ENCODE results near the gene LRRTM4. TPM values are rescaled to one million over a fixed set of nuclear protein-coding genes. Genes with fewer than 3 reads are reported as not detected.

The LRRTM4 gene
- polyA plus RNA-seq, 1 donor (not counting 4 experiments of a cell fraction or from before 2014, with no cell fraction given) = not detected

DNA sequence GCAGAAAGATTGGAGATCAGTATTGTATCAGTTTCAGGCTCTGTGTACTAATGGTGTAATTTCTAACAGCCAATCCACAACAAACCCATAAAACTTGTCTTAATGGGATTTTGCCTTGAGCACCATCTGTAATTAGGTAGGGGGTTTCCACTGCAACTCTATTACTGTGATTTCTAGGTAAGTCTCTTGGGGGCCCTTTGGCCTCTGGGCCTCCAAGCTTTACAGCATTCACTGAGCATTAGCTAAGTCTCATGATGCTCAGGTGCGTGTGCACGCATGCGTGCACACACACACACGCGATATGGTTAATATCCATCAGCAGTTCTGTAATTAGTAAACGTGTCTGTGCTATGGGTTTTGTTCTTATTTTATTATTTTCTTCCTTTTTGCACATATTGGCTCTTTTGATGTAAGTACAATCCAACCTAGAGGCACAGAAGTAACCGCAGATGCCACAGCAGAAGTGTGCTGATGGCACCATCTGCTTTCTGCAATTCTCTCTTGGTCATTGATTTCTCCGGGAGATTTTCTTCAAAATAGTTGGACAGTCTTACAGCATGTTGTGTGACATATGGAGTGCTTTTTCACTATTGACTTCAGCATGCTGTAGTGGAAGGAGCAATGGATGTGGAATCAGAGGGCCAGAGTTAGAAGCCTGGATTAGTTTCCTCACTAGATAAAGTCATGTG, 592.0 kb downstream of the LRRTM4 start:
- Histone ChIP-seq H3K4me2 (ENCODE audit: control insufficient read depth, extremely low read depth, insufficient read depth, low read depth, low read length) (no peak overlapping the region), H3K4me1 (ENCODE audit: control insufficient read depth, extremely low read depth, insufficient read depth, low read length) (no peaks in the 10 kb centered on the region), H4K20me1 (ENCODE audit: control insufficient read depth, extremely low read depth, insufficient read depth, low read length) (no peaks in the 10 kb centered on the region), H3K9me3 (ENCODE audit: control insufficient read depth, low read depth, low read length) (no peaks in the 10 kb centered on the region), H3K9me1 (ENCODE audit: control insufficient read depth, extremely low read depth, insufficient read depth, low read length) (no peaks in the 10 kb centered on the region), H2AFZ (ENCODE audit: control insufficient read depth, low read length) (no peak overlapping the region), H3K79me2 (ENCODE audit: control insufficient read depth, insufficient read depth, low read length) (no peaks in the 10 kb centered on the region), H3K4me3 (ENCODE audit: control insufficient read depth in 2 of 3, extremely low read depth in 1 of 3, insufficient read depth in 2 of 3, low read depth in 1 of 3, low read length in 3 of 3) (no peak overlapping the region), H3K9ac (ENCODE audit: control insufficient read depth, extremely low read depth, insufficient read depth, low read length) (no peak overlapping the region), H3K27me3 (ENCODE audit: control insufficient read depth, extremely low read depth, insufficient read depth, low read length) (no peaks in the 10 kb centered on the region), H3K36me3 (ENCODE audit: control insufficient read depth in 2 of 2, extremely low read depth in 1 of 2, insufficient read depth in 2 of 2, low read length in 2 of 2) (no peaks in the 10 kb centered on the region), H3K27ac (ENCODE audit: control insufficient read depth, insufficient read depth, low read length) (no peak overlapping the region)
- FAIRE-seq (no peak), DNase-seq (ENCODE audit: low read depth, low spot score) (no peak)
- dilution Hi-C loops (cut with MboI; ENCODE audit: extremely low pct_ligation_motif_present, low sequenced_read_pairs) = no loop called here
- no peak for TF ChIP-seq EZH2 (IDR thresholded peaks at IDR 0.05; ENCODE audit: low read length)
- no peak for TF ChIP-seq CTCF (optimal IDR thresholded peaks at IDR 0.05 in 1 of 3, IDR thresholded peaks at IDR 0.05 in 1 of 3, conservative IDR thresholded peaks at IDR 0.05 in 1 of 3; ENCODE audit: extremely low read depth in 1 of 3, insufficient read depth in 2 of 3, low read length in 3 of 3)

DNA sequence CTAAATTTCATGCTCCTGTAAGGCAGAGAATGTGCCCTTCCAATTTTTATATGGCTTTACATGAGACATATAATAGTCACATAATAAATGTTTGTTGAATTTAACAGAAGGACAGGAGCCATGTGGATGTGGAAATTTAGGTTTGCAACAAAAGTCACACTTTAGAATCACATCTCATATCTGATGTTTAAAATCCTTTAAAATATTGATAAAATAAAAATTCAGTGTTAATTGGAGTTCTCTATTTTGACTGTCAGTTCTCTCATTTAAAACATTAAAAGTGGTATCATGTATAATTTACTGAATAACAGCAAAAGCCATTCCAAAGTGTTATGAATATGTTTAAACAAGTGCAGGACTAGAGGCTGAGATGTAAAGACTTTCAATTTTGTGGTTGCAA, 594.1 kb downstream of the LRRTM4 start:
- no peak overlapping the region for H2AFZ ChIP-seq (ENCODE audit: control insufficient read depth, low read length)
- H3K9me1 ChIP-seq (ENCODE audit: control insufficient read depth, extremely low read depth, insufficient read depth, low read length) = no peaks in the 10 kb centered on the region
- no peaks in the 10 kb centered on the region for H3K4me1 ChIP-seq (ENCODE audit: control insufficient read depth, extremely low read depth, insufficient read depth, low read length)
- H3K9me3 ChIP-seq (ENCODE audit: control insufficient read depth, low read depth, low read length) = no peaks in the 10 kb centered on the region
- H3K27ac ChIP-seq (ENCODE audit: control insufficient read depth, insufficient read depth, low read length) = no peak overlapping the region
- H3K36me3 ChIP-seq (ENCODE audit: control insufficient read depth in 2 of 2, extremely low read depth in 1 of 2, insufficient read depth in 2 of 2, low read length in 2 of 2) = no peaks in the 10 kb centered on the region
- TF ChIP-seq CTCF (optimal IDR thresholded peaks at IDR 0.05 in 1 of 3, IDR thresholded peaks at IDR 0.05 in 1 of 3, conservative IDR thresholded peaks at IDR 0.05 in 1 of 3; ENCODE audit: extremely low read depth in 1 of 3, insufficient read depth in 2 of 3, low read length in 3 of 3) = no peak
- no peak for TF ChIP-seq EZH2 (IDR thresholded peaks at IDR 0.05; ENCODE audit: low read length)
- DNase-seq (ENCODE audit: low read depth, low spot score) (no peak), FAIRE-seq (no peak)
- no peak overlapping the region for H3K9ac ChIP-seq (ENCODE audit: control insufficient read depth, extremely low read depth, insufficient read depth, low read length)
- H3K4me3 ChIP-seq (ENCODE audit: control insufficient read depth in 2 of 3, extremely low read depth in 1 of 3, insufficient read depth in 2 of 3, low read depth in 1 of 3, low read length in 3 of 3) = no peak overlapping the region
- dilution Hi-C loops (cut with MboI; ENCODE audit: extremely low pct_ligation_motif_present, low sequenced_read_pairs) = no loop called here
- no peak overlapping the region for H3K4me2 ChIP-seq (ENCODE audit: control insufficient read depth, extremely low read depth, insufficient read depth, low read depth, low read length)
- H4K20me1 ChIP-seq (ENCODE audit: control insufficient read depth, extremely low read depth, insufficient read depth, low read length) = no peaks in the 10 kb centered on the region
- H3K27me3 ChIP-seq (ENCODE audit: control insufficient read depth, extremely low read depth, insufficient read depth, low read length) = no peaks in the 10 kb centered on the region
- H3K79me2 ChIP-seq (ENCODE audit: control insufficient read depth, insufficient read depth, low read length) = no peaks in the 10 kb centered on the region
